ENCODE measurements around the gene SLC49A4.

Gene SLC49A4

GRCh38 chr3:122916580-122916979 is 121.7 kb downstream of the SLC49A4 start:
- ChIA-PET CTCF (no interaction called here), POLR2A (no interaction called here)
- peak; percentile 31; the same call in 1 of the 2 replicates for TF ChIP-seq REST (tag by site-specific recombination; IDR thresholded peaks at IDR 0.05)
- TF ChIP-seq ZNF302 (tag by site-specific recombination; IDR thresholded peaks at IDR 0.05; ENCODE audit: low read depth): no peak
- Histone ChIP-seq H3K9me3 (ENCODE audit: control insufficient read depth, insufficient read depth, low read depth, low read length) (no peaks in the 10 kb centered on the region), H3K4me3 (ENCODE audit: low read depth, low read length) (no peak overlapping the region), H3K4me1 (ENCODE audit: control insufficient read depth, insufficient read depth, low read length) (no peaks in the 10 kb centered on the region), H3K27ac (ENCODE audit: extremely low read depth, low read depth, low read length) (no peak overlapping the region), H3K36me3 (ENCODE audit: control insufficient read depth in 2 of 2, insufficient read depth in 1 of 2, low read length in 2 of 2) (no peaks in the 10 kb centered on the region)

- TF ChIP-seq KLF7 (tag by site-specific recombination; IDR thresholded peaks at IDR 0.05; ENCODE audit: borderline replicate concordance) (no peak), ZFP41 (tag by site-specific recombination; IDR thresholded peaks at IDR 0.05; ENCODE audit: borderline replicate concordance) (no peak)
- CTCF ChIA-PET: interaction anchor here (1.1 kb wide), 1 partner anchor 25 kb away, joined by 3 read pairs; no protein-coding TSS in a partner anchor
- Histone ChIP-seq H3K27ac (ENCODE audit: extremely low read depth, low read depth, low read length) (no peak overlapping the region), H3K4me1 (ENCODE audit: control insufficient read depth, insufficient read depth, low read length) (no peaks in the 10 kb centered on the region), H3K4me3 (ENCODE audit: low read depth, low read length) (no peak overlapping the region), H3K36me3 (ENCODE audit: control insufficient read depth in 2 of 2, insufficient read depth in 1 of 2, low read length in 2 of 2) (no peaks in the 10 kb centered on the region), H3K9me3 (ENCODE audit: control insufficient read depth, insufficient read depth, low read depth, low read length) (no peaks in the 10 kb centered on the region)
- POLR2A ChIA-PET: no interaction called here
Measured at GRCh38 chr3:122917412-122917811, 122.5 kb downstream of the SLC49A4 start.

- ChIA-PET POLR2A (no interaction called here), CTCF (interaction anchor here (0.8 kb wide), 1 partner anchor 456 kb away, joined by 3 read pairs; no protein-coding TSS in a partner anchor)
- TF ChIP-seq REST (tag by site-specific recombination; IDR thresholded peaks at IDR 0.05): peak; percentile 92
- TF ChIP-seq ZNF16 (tag by site-specific recombination; IDR thresholded peaks at IDR 0.05; ENCODE audit: low read depth): no peak
- H3K9me3 ChIP-seq (ENCODE audit: control insufficient read depth, insufficient read depth, low read depth, low read length): no peaks in the 10 kb centered on the region
- H3K36me3 ChIP-seq (ENCODE audit: control insufficient read depth in 2 of 2, insufficient read depth in 1 of 2, low read length in 2 of 2): no peaks in the 10 kb centered on the region
- no peaks in the 10 kb centered on the region for H3K4me1 ChIP-seq (ENCODE audit: control insufficient read depth, insufficient read depth, low read length)
- no peak overlapping the region for H3K4me3 ChIP-seq (ENCODE audit: low read depth, low read length)
- no peak overlapping the region for H3K27ac ChIP-seq (ENCODE audit: extremely low read depth, low read depth, low read length)
Measured at GRCh38 chr3:122918576-122919290, 123.9 kb downstream of the SLC49A4 start.

GRCh38 chr3:122919291-122919610 is 124.4 kb downstream of the SLC49A4 start:
- Histone ChIP-seq H3K4me3 (ENCODE audit: low read depth, low read length) (no peak overlapping the region), H3K36me3 (ENCODE audit: control insufficient read depth in 2 of 2, insufficient read depth in 1 of 2, low read length in 2 of 2) (no peaks in the 10 kb centered on the region), H3K9me3 (ENCODE audit: control insufficient read depth, insufficient read depth, low read depth, low read length) (no peaks in the 10 kb centered on the region), H3K4me1 (ENCODE audit: control insufficient read depth, insufficient read depth, low read length) (no peaks in the 10 kb centered on the region), H3K27ac (ENCODE audit: extremely low read depth, low read depth, low read length) (no peak overlapping the region)
- CTCF ChIA-PET: interaction anchor here (0.8 to 1.8 kb wide), 2 partner anchors 22 to 456 kb away, joined by 3 read pairs; no protein-coding TSS in a partner anchor
- POLR2A ChIA-PET: no interaction called here
- TF ChIP-seq ZNF366 (tag by site-specific recombination; conservative IDR thresholded peaks at IDR 0.05) (no peak), REST (tag by site-specific recombination; IDR thresholded peaks at IDR 0.05) (0 out of 2 replicates have a peak, but pooled peaks have one; percentile 8)
